Right ventricle myocardium inferior (tissue), 1 donor: ENCODE measurements around the gene EBLN2. TPM values are rescaled to one million over a fixed set of nuclear protein-coding genes. Genes with fewer than 3 reads are reported as not detected.

Source experiments
- ATAC-seq: fragments of 200-7000 bp; cut with Tn5 transposase; one replicate; pipeline ENCODE4 v1.9.1; 2020; ENCODE audit warnings: mild to moderate bottlenecking, moderate library complexity
- DNase-seq: peaks from one replicate; pipeline ENCODE4 v3.0.0; 2021; ENCODE audit errors: missing footprints
- intact Hi-C: fragments of 100-400 bp; cut with DNase I; formaldehyde crosslinking; loops from one replicate; pipeline ENCODE4 v1.11.0; 2022
- total RNA-seq: library from RNA; stranded (reverse); fragmentation: NEBNext Ultra II Directional; extraction: Animal tissue kit (Norgen Biotek cat#: 25700); gene quantifications from one replicate; pipeline ENCODE4 v1.2.1, GENCODE V29; 2021
- donor health status: DM: no; HTN: yes; CAD: no; lungs with severe emphysema.

The EBLN2 gene
- total RNA-seq, 1 donor from 2014 or later: 0.87 TPM

- ATAC-seq (no peak), DNase-seq (no peak)
- intact Hi-C loops: no loop called here
These were observed 34.7 kb downstream of the EBLN2 start for GRCh38 chr3:73096169-73096568.

GRCh38 chr3:73098026-73098425, 36.6 kb downstream of the EBLN2 start:
- intact Hi-C loops: no loop called here
- DNase-seq (no peak), ATAC-seq (no peak)

- intact Hi-C loops: no loop called here
- ATAC-seq (no peak), DNase-seq (no peak)
These were observed 37.4 kb downstream of the EBLN2 start for GRCh38 chr3:73098873-73099272.

GRCh38 chr3:73100741-73101559, 39.5 kb downstream of the EBLN2 start:
- DNase-seq (no peak), ATAC-seq (peak; percentile 87)
- intact Hi-C loops: loop anchor here (2.0 to 10.0 kb wide), 4 partner anchors 254 to 754 kb away; no protein-coding TSS in a partner anchor

- intact Hi-C loops: loop anchor here (2.0 to 10.0 kb wide), 4 partner anchors 253 to 753 kb away; no protein-coding TSS in a partner anchor
- DNase-seq (no peak), ATAC-seq (no peak)
These were observed 40.4 kb downstream of the EBLN2 start for GRCh38 chr3:73101881-73102280.

GRCh38 chr3:73107215-73107614, 45.8 kb downstream of the EBLN2 start:
- no peak for DNase-seq
- ATAC-seq: no peak
- intact Hi-C loops: loop anchor here (10.0 kb wide), 2 partner anchors 248 to 748 kb away; no protein-coding TSS in a partner anchor

- intact Hi-C loops: loop anchor here (10.0 kb wide), 2 partner anchors 247 to 747 kb away; no protein-coding TSS in a partner anchor
- no peak for DNase-seq
- ATAC-seq: no peak
These were observed 46.3 kb downstream of the EBLN2 start for GRCh38 chr3:73107676-73108187.

- ATAC-seq (no peak), DNase-seq (no peak)
- intact Hi-C loops: loop anchor here (10.0 kb wide), 2 partner anchors 246 to 746 kb away; no protein-coding TSS in a partner anchor
These were observed 47.3 kb downstream of the EBLN2 start for GRCh38 chr3:73108750-73109149.

GRCh38 chr3:73110530-73110929, 49.1 kb downstream of the EBLN2 start:
- ATAC-seq (no peak), DNase-seq (no peak)
- intact Hi-C loops: no loop called here

Other genes with a start within 250 kb of the EBLN2 start
- gene SHQ1, start 213.2 kb upstream of the EBLN2 start, total RNA-seq: 13.8 TPM
- 9.8 TPM for gene GXYLT2, start 173.6 kb upstream of the EBLN2 start, total RNA-seq
- 52.8 TPM for gene PPP4R2, start 64.8 kb upstream of the EBLN2 start, total RNA-seq